Hepatocyte (in vitro differentiated cells): ENCODE measurements around the gene GDNF.

Experiments used
- CTCF ChIP-seq: fragments of 200-600 bp; sonication (generic); IDR thresholded peaks from 2 replicates; pipeline ENCODE4 v1.5.1; 2016; ENCODE audit warnings: antibody characterized with exemption, mild to moderate bottlenecking; ENCODE audit not compliant: poor library complexity
- EZH2 ChIP-seq: fragments of 200-600 bp; sonication (generic); IDR thresholded peaks from 2 replicates; pipeline ENCODE4 v1.6.1; 2016; ENCODE audit warnings: antibody characterized with exemption, mild to moderate bottlenecking, borderline replicate concordance

DNA sequence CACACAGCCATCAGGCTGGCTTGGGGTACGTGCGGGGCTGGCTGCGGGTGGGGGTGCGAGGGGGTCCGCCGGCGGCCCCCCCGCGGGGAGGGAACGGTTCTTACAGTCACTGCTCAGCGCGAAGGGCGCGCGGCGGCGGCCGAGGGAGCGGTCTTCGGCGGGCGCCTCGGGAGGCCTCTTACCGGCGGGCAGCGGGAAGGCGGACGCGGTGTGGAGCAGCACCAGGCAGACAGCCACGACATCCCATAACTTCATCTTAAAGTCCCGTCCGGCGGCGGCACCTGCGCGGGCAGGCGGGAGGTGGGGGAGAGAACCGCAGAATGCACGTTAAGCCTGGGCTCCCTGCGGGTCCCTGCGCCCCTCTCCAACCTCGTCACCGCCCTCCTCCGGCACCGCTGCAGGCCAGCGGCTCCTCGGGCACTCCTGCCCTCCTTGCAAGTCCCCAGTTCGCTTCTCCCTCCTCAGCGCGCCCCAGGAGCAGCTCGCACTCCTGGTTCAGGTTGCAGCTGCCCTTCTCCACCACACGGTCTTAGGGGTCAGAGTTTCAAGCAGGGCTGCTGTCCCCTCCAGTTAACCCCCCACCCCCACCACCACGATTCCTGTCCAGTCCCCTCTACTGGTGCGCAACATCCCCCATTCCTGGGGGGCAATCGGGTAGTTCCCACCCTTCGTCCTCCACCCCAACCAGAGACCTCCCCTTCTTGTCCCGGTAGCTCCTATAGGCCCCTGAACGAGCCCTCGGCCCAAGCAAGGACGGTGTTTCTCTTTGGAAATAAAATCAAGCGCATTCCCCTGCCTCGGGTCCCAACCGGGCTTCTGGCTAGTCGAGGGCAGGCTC, 5.1 kb downstream of the GDNF start:
- peak; percentile 13 for TF ChIP-seq CTCF
- TF ChIP-seq EZH2, result peak; percentile 27
